Sigmoid colon (tissue), 3 donors: ENCODE data around the gene ADD3.

Experiments
- POLR2A ChIP-seq, 2 donors: fragments of 450-650 bp; IDR thresholded peaks; one replicate each; pipeline ENCODE4 v1.6.1; 2016; ENCODE audit warnings: antibody characterized with exemption in 2 of 2, mild to moderate bottlenecking in 2 of 2, moderate library complexity in 2 of 2
- TF ChIP-seq, protein P1 (sequence below), 4 experiments: fragments of 450-650 bp in 3 of 4; fragments of 200-600 bp in 1 of 4; IDR thresholded peaks; one replicate each; pipeline ENCODE4 v1.5.1; 2016 to 2019; ENCODE audit warnings: antibody characterized with exemption in 4 of 4, mild to moderate bottlenecking in 3 of 4, moderate library complexity in 2 of 4

DNA sequence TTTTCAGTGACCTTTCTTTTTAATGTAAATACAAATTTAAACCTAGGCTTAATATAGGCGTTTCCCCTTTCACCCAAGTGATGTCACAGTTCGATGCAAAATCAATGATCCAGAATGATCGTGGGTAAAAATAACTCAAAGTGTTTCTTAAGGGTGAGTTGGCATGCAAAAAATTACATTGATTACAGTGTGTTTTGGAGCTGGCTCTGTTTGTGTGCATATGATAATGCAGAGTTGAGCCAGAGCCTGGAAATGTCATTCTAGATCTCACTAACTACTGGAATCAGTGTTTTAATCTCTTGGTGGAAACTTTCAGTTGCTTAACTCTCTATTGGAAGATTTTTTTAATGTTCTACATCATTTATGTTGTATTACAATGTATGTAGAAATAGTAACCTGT is 127.1 kb downstream of the ADD3 start:
- no peak for TF ChIP-seq POLR2A (IDR thresholded peaks at IDR 0.05)
- TF ChIP-seq, protein P1, sequence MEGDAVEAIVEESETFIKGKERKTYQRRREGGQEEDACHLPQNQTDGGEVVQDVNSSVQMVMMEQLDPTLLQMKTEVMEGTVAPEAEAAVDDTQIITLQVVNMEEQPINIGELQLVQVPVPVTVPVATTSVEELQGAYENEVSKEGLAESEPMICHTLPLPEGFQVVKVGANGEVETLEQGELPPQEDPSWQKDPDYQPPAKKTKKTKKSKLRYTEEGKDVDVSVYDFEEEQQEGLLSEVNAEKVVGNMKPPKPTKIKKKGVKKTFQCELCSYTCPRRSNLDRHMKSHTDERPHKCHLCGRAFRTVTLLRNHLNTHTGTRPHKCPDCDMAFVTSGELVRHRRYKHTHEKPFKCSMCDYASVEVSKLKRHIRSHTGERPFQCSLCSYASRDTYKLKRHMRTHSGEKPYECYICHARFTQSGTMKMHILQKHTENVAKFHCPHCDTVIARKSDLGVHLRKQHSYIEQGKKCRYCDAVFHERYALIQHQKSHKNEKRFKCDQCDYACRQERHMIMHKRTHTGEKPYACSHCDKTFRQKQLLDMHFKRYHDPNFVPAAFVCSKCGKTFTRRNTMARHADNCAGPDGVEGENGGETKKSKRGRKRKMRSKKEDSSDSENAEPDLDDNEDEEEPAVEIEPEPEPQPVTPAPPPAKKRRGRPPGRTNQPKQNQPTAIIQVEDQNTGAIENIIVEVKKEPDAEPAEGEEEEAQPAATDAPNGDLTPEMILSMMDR (IDR thresholded peaks at IDR 0.05): no peak
